22Rv1 (cell line): ENCODE measurements around the gene FKBP9.

Experiments used
- CTCF ChIP-seq: fragments of 450-650 bp; IDR thresholded peaks from 2 replicates; pipeline ENCODE4 v1.5.1; 2017; ENCODE audit warnings: mild to moderate bottlenecking
- ZFX ChIP-seq: fragments of 450-650 bp; IDR thresholded peaks from 2 replicates; pipeline ENCODE4 v1.6.1; 2017; ENCODE audit warnings: antibody characterized with exemption, borderline replicate concordance

- TF ChIP-seq CTCF (no peak), ZFX (no peak)
These were observed 4.4 kb upstream of the FKBP9 start for GRCh38 chr7:32952876-32953275.
